A549 (cell line): ENCODE measurements around the gene TXNDC8. TPM values are rescaled to one million over a fixed set of nuclear protein-coding genes. Genes with fewer than 3 reads are reported as not detected.
A peak's percentile ranks its signal among the peaks of the same experiment; 100 is the strongest.

Experiments
- ATAC-seq, 2 experiments: fragments of 200-7000 bp in 1 of 2; fragments of >200 bp in 1 of 2; cut with Nextera tagmentation in 1 of 2; cut with Tn5 transposase in 1 of 2; 3 replicates each; pipeline versions ENCODE4 v1.8.0 to v1.9.1; 2018 to 2020; ENCODE audit warnings: mild to moderate bottlenecking in 1 of 2, moderate library complexity in 1 of 2
- CTCF ChIA-PET: fragments of 300-600 bp; sonication (Branson Sonifier 250); formaldehyde crosslinking; extraction: SDS; loops from one replicate; lab custom pipeline; 2021; ENCODE audit warnings: antibody characterized with exemption, inconsistent platforms; lab: Yijun Ruan, JAX
- POLR2A ChIA-PET: fragments of 350-600 bp; formaldehyde crosslinking; extraction: SDS; loops from one replicate; lab custom pipeline; 2021; ENCODE audit warnings: antibody characterized with exemption, inconsistent platforms; lab: Yijun Ruan, JAX
- DNase-seq, 2 experiments: peaks; one replicate each; pipeline versions ENCODE4 v3.0.0 to v3.0.0-alpha.2; 2011 to 2016; ENCODE audit warnings: low read depth in 1 of 2, low spot score in 1 of 2
- FAIRE-seq: peaks from 2 replicates; lab custom pipeline; 2011; peaks lifted over from hg19 to GRCh38; lab: Jason Lieb, UNC
- H3K27ac ChIP-seq, 2 experiments: fragments of >200 bp; sonication (Bioruptor Twin); formaldehyde crosslinking; 3 replicates each; pipeline ENCODE4 v1.5.1; 2016 to 2017
- H3K4me1 ChIP-seq: fragments of >200 bp; sonication (Bioruptor Twin); formaldehyde crosslinking; 3 replicates; pipeline ENCODE4 v1.6.1; 2016
- H3K4me2 ChIP-seq: fragments of >200 bp; sonication (Bioruptor Twin); formaldehyde crosslinking; 3 replicates; pipeline ENCODE4 v1.6.1; 2016
- H3K4me3 ChIP-seq: fragments of >200 bp; sonication (Bioruptor Twin); formaldehyde crosslinking; 3 replicates; pipeline ENCODE4 v1.5.1; 2016
- H3K9me3 ChIP-seq: fragments of >200 bp; sonication (Bioruptor Twin); formaldehyde crosslinking; 3 replicates; pipeline ENCODE4 v1.6.1; 2016
- CBX2 ChIP-seq: fragments of 200-600 bp; sonication (generic); IDR thresholded peaks from 2 replicates; pipeline ENCODE4 v1.6.1; 2016; ENCODE audit warnings: low read depth, mild to moderate bottlenecking, borderline replicate concordance
- CEBPB ChIP-seq, 2 experiments: fragments of >200 bp in 1 of 2; sonication (Bioruptor Twin) in 1 of 2; formaldehyde crosslinking in 1 of 2; IDR thresholded peaks; 2 replicates each; pipeline ENCODE4 v1.6.1; 2012 to 2016
- EHMT2 ChIP-seq: fragments of 200-600 bp; sonication (generic); IDR thresholded peaks from 2 replicates; pipeline ENCODE4 v1.6.1; 2016; ENCODE audit warnings: antibody characterized with exemption, low read depth, mild to moderate bottlenecking, moderate library complexity
- FOSL2 ChIP-seq, 2 experiments: fragments of 450-650 bp in 1 of 2; fragments of >200 bp in 1 of 2; sonication (Bioruptor Twin) in 1 of 2; formaldehyde crosslinking; IDR thresholded peaks; 2 replicates each; pipeline versions ENCODE4 v1.5.0 to v1.6.1; 2016 to 2020; ENCODE audit warnings: mild to moderate bottlenecking in 1 of 2, moderate library complexity in 1 of 2
- HEYL ChIP-seq: fragments of 250-450 bp; sonication (Bioruptor Pico); IDR thresholded peaks from 2 replicates; pipeline ENCODE4 v1.8.0; 2021; ENCODE audit warnings: mild to moderate bottlenecking, moderate library complexity
- HOXB13 ChIP-seq: fragments of 250-450 bp; sonication (Bioruptor Pico); IDR thresholded peaks from 2 replicates; pipeline ENCODE4 v1.5.0; 2020; ENCODE audit warnings: low read depth, mild to moderate bottlenecking, moderate library complexity
- KDM1A ChIP-seq: fragments of 200-600 bp; sonication (generic); IDR thresholded peaks from 2 replicates; pipeline ENCODE4 v1.6.1; 2016; ENCODE audit warnings: low read depth, mild to moderate bottlenecking
- MAZ ChIP-seq: fragments of 150-350 bp; IDR thresholded peaks from 2 replicates; pipeline ENCODE4 v1.6.1; 2014; ENCODE audit warnings: antibody characterized with exemption, low read depth, low read length, borderline replicate concordance
- NPAS2 ChIP-seq: fragments of 250-450 bp; sonication (Bioruptor Pico); IDR thresholded peaks from 2 replicates; pipeline ENCODE4 v1.8.0; 2022; ENCODE audit warnings: mild to moderate bottlenecking, moderate library complexity, borderline replicate concordance
- NR3C1 ChIP-seq: fragments of >200 bp; sonication (Bioruptor Twin); formaldehyde crosslinking; IDR thresholded peaks from 3 replicates; pipeline ENCODE4 v1.6.1; 2017
- PHF8 ChIP-seq: fragments of 200-600 bp; sonication (generic); IDR thresholded peaks from 2 replicates; pipeline ENCODE4 v1.6.1; 2016; ENCODE audit warnings: low read depth, mild to moderate bottlenecking, antibody characterized with exemption, moderate library complexity, borderline replicate concordance
- RFX5 ChIP-seq: fragments of 450-650 bp; IDR thresholded peaks from 2 replicates; pipeline ENCODE4 v1.7.1; 2014; ENCODE audit warnings: antibody characterized with exemption, mild to moderate bottlenecking, moderate library complexity
- RNF2 ChIP-seq: fragments of 200-600 bp; sonication (generic); IDR thresholded peaks from 2 replicates; pipeline ENCODE4 v1.6.1; 2016; ENCODE audit warnings: low read depth, mild to moderate bottlenecking, antibody characterized with exemption, moderate library complexity, borderline replicate concordance
- TP53 ChIP-seq: fragments of 250-450 bp; sonication (Bioruptor Pico); IDR thresholded peaks from 2 replicates; pipeline ENCODE4 v1.5.0; 2021; ENCODE audit warnings: mild to moderate bottlenecking, moderate library complexity
- ZNF302 ChIP-seq: fragments of 250-450 bp; sonication (Bioruptor Pico); IDR thresholded peaks from 2 replicates; pipeline ENCODE4 v1.9.0; 2021; ENCODE audit warnings: inconsistent platforms, mild to moderate bottlenecking, moderate library complexity
- WGBS: methylation state at CpG from one replicate; pipeline ENCODE4 v1.1.6; 2017; ENCODE audit errors: missing lambda C conversion rate; 5-methylcytosine and 5-hydroxymethylcytosine counted together
- polyA plus RNA-seq, 4 experiments: library from polyadenylated mRNA; depleted of rRNA in 3 of 4; stranded (reverse); fragments of >200 nt; fragmentation: RNase III in 1 of 4; extraction: RNeasy Plus Mini Kit Qiagen cat#74134 plus additional on column Dnase treatment in 1 of 4; gene quantifications; 2 replicates in 3 of 4; 3 replicates in 1 of 4; pipeline ENCODE4 v1.2.3, GENCODE V29; 2011 to 2017
- TF ChIP-seq, protein P1 (sequence below): fragments of 250-450 bp; sonication (Bioruptor Pico); IDR thresholded peaks from 2 replicates; pipeline ENCODE4 v1.5.0; 2021; ENCODE audit warnings: mild to moderate bottlenecking, moderate library complexity, borderline replicate concordance
- TF ChIP-seq, protein P2 (sequence below): fragments of 450-650 bp; IDR thresholded peaks from 2 replicates; pipeline ENCODE4 v1.6.1; 2014; ENCODE audit warnings: antibody characterized with exemption
- TF ChIP-seq, protein P3 (sequence below): fragments of >200 bp; sonication (Bioruptor Twin); formaldehyde crosslinking; IDR thresholded peaks from 3 replicates; pipeline ENCODE4 v1.5.1; 2016
- TF ChIP-seq, protein P4 (sequence below): fragments of 250-450 bp; sonication (Bioruptor Pico); IDR thresholded peaks from 2 replicates; pipeline ENCODE4 v1.5.0; 2020; ENCODE audit warnings: low read depth, mild to moderate bottlenecking, moderate library complexity
- TF ChIP-seq, protein P5 (sequence below): IDR thresholded peaks from 2 replicates; pipeline ENCODE4 v1.6.1; 2012
- TF ChIP-seq, protein P6 (sequence below): IDR thresholded peaks from 2 replicates; pipeline ENCODE4 v1.6.1; 2012; ENCODE audit warnings: low read depth, borderline replicate concordance

The TXNDC8 gene
- polyA plus RNA-seq, 2 of the 4 experiments (the other 2 are of a cell fraction): not detected

DNA sequence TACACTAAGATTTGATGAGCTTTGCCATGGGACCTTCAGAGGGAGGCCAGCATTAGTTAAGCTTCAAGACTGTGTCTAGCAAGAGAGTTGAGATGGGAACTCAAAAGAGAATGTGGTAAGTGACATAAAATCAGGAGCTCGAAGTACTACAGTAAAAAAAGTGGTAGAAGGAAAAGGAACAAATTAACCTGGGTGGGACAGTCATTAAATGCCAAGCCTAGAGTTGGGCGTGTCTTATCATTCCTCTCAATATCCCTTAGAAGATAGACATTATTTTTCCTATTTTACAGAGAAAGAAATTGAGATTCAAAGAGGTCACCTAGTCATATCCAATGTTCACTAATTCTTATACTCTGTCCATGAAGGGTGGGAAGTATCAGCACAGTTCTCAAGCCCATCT is 78.1 kb downstream of the TXNDC8 start:
- Histone ChIP-seq H3K4me1 (peaks cover 27% of the 10 kb centered on the region), H3K4me2 (peak overlapping the region; percentile 97), H3K4me3 (no peak overlapping the region), H3K9me3 (peaks cover under 1% of the 10 kb centered on the region; the same call in 1 of the 3 replicates), H3K27ac (peak overlapping the region in 1 of 2 experiments; percentile 97; a peak in 4 of 6 replicates)
- DNase-seq: no peak
- no peak for FAIRE-seq
- TF ChIP-seq FOSL2 (IDR thresholded peaks at IDR 0.05) (no peak), FOSL2 (CRISPR knock-in tag; IDR thresholded peaks at IDR 0.05) (no peak), TP53 (no peak), CBX2 (no peak), RNF2 (no peak), MAZ (no peak), RFX5 (no peak), HOXB13 (no peak), HEYL (CRISPR knock-in tag) (no peak), EHMT2 (no peak), KDM1A (no peak), PHF8 (no peak), NR3C1 (no peak), ZNF302 (CRISPR knock-in tag) (no peak)
- TF ChIP-seq, protein P1, sequence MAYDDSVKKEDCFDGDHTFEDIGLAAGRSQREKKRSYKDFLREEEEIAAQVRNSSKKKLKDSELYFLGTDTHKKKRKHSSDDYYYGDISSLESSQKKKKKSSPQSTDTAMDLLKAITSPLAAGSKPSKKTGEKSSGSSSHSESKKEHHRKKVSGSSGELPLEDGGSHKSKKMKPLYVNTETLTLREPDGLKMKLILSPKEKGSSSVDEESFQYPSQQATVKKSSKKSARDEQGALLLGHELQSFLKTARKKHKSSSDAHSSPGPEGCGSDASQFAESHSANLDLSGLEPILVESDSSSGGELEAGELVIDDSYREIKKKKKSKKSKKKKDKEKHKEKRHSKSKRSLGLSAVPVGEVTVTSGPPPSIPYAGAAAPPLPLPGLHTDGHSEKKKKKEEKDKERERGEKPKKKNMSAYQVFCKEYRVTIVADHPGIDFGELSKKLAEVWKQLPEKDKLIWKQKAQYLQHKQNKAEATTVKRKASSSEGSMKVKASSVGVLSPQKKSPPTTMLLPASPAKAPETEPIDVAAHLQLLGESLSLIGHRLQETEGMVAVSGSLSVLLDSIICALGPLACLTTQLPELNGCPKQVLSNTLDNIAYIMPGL (CRISPR knock-in tag): no peak
- TF ChIP-seq, protein P2, sequence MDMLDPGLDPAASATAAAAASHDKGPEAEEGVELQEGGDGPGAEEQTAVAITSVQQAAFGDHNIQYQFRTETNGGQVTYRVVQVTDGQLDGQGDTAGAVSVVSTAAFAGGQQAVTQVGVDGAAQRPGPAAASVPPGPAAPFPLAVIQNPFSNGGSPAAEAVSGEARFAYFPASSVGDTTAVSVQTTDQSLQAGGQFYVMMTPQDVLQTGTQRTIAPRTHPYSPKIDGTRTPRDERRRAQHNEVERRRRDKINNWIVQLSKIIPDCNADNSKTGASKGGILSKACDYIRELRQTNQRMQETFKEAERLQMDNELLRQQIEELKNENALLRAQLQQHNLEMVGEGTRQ: no peak
- TF ChIP-seq, protein P3, sequence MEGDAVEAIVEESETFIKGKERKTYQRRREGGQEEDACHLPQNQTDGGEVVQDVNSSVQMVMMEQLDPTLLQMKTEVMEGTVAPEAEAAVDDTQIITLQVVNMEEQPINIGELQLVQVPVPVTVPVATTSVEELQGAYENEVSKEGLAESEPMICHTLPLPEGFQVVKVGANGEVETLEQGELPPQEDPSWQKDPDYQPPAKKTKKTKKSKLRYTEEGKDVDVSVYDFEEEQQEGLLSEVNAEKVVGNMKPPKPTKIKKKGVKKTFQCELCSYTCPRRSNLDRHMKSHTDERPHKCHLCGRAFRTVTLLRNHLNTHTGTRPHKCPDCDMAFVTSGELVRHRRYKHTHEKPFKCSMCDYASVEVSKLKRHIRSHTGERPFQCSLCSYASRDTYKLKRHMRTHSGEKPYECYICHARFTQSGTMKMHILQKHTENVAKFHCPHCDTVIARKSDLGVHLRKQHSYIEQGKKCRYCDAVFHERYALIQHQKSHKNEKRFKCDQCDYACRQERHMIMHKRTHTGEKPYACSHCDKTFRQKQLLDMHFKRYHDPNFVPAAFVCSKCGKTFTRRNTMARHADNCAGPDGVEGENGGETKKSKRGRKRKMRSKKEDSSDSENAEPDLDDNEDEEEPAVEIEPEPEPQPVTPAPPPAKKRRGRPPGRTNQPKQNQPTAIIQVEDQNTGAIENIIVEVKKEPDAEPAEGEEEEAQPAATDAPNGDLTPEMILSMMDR: no peak
- TF ChIP-seq, protein P4, sequence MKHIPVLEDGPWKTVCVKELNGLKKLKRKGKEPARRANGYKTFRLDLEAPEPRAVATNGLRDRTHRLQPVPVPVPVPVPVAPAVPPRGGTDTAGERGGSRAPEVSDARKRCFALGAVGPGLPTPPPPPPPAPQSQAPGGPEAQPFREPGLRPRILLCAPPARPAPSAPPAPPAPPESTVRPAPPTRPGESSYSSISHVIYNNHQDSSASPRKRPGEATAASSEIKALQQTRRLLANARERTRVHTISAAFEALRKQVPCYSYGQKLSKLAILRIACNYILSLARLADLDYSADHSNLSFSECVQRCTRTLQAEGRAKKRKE: no peak
- TF ChIP-seq, protein P5, sequence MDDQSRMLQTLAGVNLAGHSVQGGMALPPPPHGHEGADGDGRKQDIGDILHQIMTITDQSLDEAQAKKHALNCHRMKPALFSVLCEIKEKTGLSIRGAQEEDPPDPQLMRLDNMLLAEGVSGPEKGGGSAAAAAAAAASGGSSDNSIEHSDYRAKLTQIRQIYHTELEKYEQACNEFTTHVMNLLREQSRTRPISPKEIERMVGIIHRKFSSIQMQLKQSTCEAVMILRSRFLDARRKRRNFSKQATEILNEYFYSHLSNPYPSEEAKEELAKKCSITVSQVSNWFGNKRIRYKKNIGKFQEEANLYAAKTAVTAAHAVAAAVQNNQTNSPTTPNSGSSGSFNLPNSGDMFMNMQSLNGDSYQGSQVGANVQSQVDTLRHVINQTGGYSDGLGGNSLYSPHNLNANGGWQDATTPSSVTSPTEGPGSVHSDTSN: no peak
- ATAC-seq: no peak
- ChIA-PET CTCF (no interaction called here), POLR2A (no interaction called here)
- WGBS: 79% methylated on average over 2 of the region's 2 CpGs

DNA sequence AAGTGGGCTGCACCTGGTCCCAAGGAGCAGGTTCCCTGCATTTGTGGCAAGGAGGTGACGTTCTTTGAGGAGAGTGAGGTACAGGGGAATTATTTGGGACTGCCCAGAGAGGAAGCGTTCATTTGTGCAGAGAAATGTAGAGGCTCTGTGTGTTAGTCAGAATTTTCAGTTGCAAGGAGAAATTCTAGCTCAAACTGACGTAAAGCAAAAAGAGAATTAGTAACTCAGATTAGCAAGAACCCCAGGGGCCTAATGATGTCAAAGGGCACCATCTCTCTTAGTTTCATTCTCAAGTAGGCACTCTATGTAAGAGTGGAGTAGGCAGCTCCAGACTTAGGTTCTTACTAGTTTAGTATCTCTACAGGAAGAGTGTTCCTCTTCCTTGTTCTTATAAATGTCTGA is 79.0 kb downstream of the TXNDC8 start:
- no peak for FAIRE-seq
- H3K9me3 ChIP-seq: no peaks in the 10 kb centered on the region
- POLR2A ChIA-PET: no interaction called here
- WGBS: 97% methylated on average over 3 of the region's 3 CpGs
- peaks cover 27% of the 10 kb centered on the region for H3K4me1 ChIP-seq
- no peak for DNase-seq
- no peak for ATAC-seq
- H3K4me2 ChIP-seq: peak overlapping the region; percentile 97
- CTCF ChIA-PET: interaction anchor here (0.8 to 1.9 kb wide), 2 partner anchors 9 to 23 kb away, joined by 3 to 7 read pairs; no protein-coding TSS in a partner anchor
- TF ChIP-seq KDM1A (no peak), NPAS2 (CRISPR knock-in tag) (no peak), NR3C1 (no peak), CEBPB (IDR thresholded peaks at IDR 0.05) (no peak)
- TF ChIP-seq, protein P2: no peak
- TF ChIP-seq, protein P6, sequence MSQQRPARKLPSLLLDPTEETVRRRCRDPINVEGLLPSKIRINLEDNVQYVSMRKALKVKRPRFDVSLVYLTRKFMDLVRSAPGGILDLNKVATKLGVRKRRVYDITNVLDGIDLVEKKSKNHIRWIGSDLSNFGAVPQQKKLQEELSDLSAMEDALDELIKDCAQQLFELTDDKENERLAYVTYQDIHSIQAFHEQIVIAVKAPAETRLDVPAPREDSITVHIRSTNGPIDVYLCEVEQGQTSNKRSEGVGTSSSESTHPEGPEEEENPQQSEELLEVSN: no peak
- H3K27ac ChIP-seq: peak overlapping the region; percentile 97
- no peak overlapping the region for H3K4me3 ChIP-seq
